ENCODE measurements around the gene ACVR2A. TPM values are rescaled to one million over a fixed set of nuclear protein-coding genes. Genes with fewer than 3 reads are reported as not detected.

Gene ACVR2A
- total RNA-seq, 1 donor from 2014 or later = 11.1 TPM

- Histone ChIP-seq H3K36me3 (peaks cover 62% of the 10 kb centered on the region), H3K4me1 (peaks cover 7% of the 10 kb centered on the region), H3K4me3 (no peak overlapping the region), H3K27me3 (ENCODE audit: low read depth) (no peaks in the 10 kb centered on the region), H3K27ac (replicated peaks) (no peak overlapping the region), H3K9me3 (replicated peaks) (no peaks in the 10 kb centered on the region)
- no peak for TF ChIP-seq CTCF (IDR thresholded peaks at IDR 0.05; ENCODE audit: borderline replicate concordance)
- intact Hi-C loops (cut with micrococcal nuclease) = loop anchor here (5.0 kb wide), 1 partner anchor 572 kb away; no protein-coding TSS in a partner anchor
- no peak for DNase-seq
Observed at GRCh38 chr2:147934881-147935620, 90.2 kb downstream of the ACVR2A start.

- H3K27ac ChIP-seq (replicated peaks) = no peak overlapping the region
- no peaks in the 10 kb centered on the region for H3K27me3 ChIP-seq (ENCODE audit: low read depth)
- peaks cover 54% of the 10 kb centered on the region for H3K36me3 ChIP-seq
- TF ChIP-seq CTCF (IDR thresholded peaks at IDR 0.05; ENCODE audit: borderline replicate concordance) = peak; percentile 95
- H3K9me3 ChIP-seq (replicated peaks) = no peaks in the 10 kb centered on the region
- intact Hi-C loops (cut with micrococcal nuclease) = loop anchor here (5.0 kb wide), 1 partner anchor 569 kb away; no protein-coding TSS in a partner anchor
- peaks cover 7% of the 10 kb centered on the region for H3K4me1 ChIP-seq
- DNase-seq = no peak
- no peak overlapping the region for H3K4me3 ChIP-seq
Observed at GRCh38 chr2:147937744-147938349, 93.0 kb downstream of the ACVR2A start.

- Histone ChIP-seq H3K9me3 (replicated peaks) (no peaks in the 10 kb centered on the region), H3K4me3 (no peak overlapping the region), H3K36me3 (peaks cover 57% of the 10 kb centered on the region), H3K27ac (replicated peaks) (no peak overlapping the region), H3K4me1 (peaks cover 7% of the 10 kb centered on the region), H3K27me3 (ENCODE audit: low read depth) (no peaks in the 10 kb centered on the region)
- DNase-seq = no peak
- no peak for TF ChIP-seq CTCF (IDR thresholded peaks at IDR 0.05; ENCODE audit: borderline replicate concordance)
- intact Hi-C loops (cut with micrococcal nuclease) = loop anchor here (5.0 kb wide), 1 partner anchor 568 kb away; no protein-coding TSS in a partner anchor
Observed at GRCh38 chr2:147939313-147939712, 94.5 kb downstream of the ACVR2A start.

GRCh38 chr2:147945660-147946059, 100.8 kb downstream of the ACVR2A start:
- Histone ChIP-seq H3K9me3 (replicated peaks) (no peaks in the 10 kb centered on the region), H3K27me3 (ENCODE audit: low read depth) (no peaks in the 10 kb centered on the region), H3K4me1 (no peaks in the 10 kb centered on the region), H3K4me3 (no peak overlapping the region), H3K36me3 (peaks cover 34% of the 10 kb centered on the region), H3K27ac (replicated peaks) (no peak overlapping the region)
- DNase-seq = no peak
- intact Hi-C loops (cut with micrococcal nuclease) = no loop called here
- no peak for TF ChIP-seq CTCF (IDR thresholded peaks at IDR 0.05; ENCODE audit: borderline replicate concordance)

GRCh38 chr2:147952118-147952517, 107.3 kb downstream of the ACVR2A start:
- H3K4me1 ChIP-seq = no peaks in the 10 kb centered on the region
- H3K4me3 ChIP-seq = no peak overlapping the region
- no peak for TF ChIP-seq CTCF (IDR thresholded peaks at IDR 0.05; ENCODE audit: borderline replicate concordance)
- intact Hi-C loops (cut with micrococcal nuclease) = no loop called here
- peaks cover 37% of the 10 kb centered on the region for H3K36me3 ChIP-seq
- DNase-seq = no peak
- H3K27me3 ChIP-seq (ENCODE audit: low read depth) = no peaks in the 10 kb centered on the region
- no peaks in the 10 kb centered on the region for H3K9me3 ChIP-seq (replicated peaks)
- H3K27ac ChIP-seq (replicated peaks) = no peak overlapping the region

All from left ventricle myocardium inferior (tissue), 1 donor.